HUDEP-2 (cell line): ENCODE data around the gene FAIM.
"Not testable (repeated sequence)": the region's sequence is repeated elsewhere in the genome, so short reads cannot be mapped to it uniquely, and the experiment has no call there.

Source experiments
- DNase-seq, 76 experiments: peaks; one replicate each; lab custom pipeline; 2025; ENCODE audit not compliant: unreplicated experiment in 76 of 76; lab: John Stamatoyannopoulos, UW

Gene FAIM, protein sequence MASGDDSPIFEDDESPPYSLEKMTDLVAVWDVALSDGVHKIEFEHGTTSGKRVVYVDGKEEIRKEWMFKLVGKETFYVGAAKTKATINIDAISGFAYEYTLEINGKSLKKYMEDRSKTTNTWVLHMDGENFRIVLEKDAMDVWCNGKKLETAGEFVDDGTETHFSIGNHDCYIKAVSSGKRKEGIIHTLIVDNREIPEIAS

GRCh38 chr3:138608322-138609135 is at the start of gene FAIM:
Gene FAIM (plus strand): TSS chr3:138608771. CDS start chr3:138619727, 10,956 bp downstream.
- DNase-seq, result peak in 52 of 76 experiments; percentile 3 to 76 (median 29)

GRCh38 chr3:138559134-138559533 is 49.4 kb upstream of the FAIM start:
- no peak for DNase-seq

DNA sequence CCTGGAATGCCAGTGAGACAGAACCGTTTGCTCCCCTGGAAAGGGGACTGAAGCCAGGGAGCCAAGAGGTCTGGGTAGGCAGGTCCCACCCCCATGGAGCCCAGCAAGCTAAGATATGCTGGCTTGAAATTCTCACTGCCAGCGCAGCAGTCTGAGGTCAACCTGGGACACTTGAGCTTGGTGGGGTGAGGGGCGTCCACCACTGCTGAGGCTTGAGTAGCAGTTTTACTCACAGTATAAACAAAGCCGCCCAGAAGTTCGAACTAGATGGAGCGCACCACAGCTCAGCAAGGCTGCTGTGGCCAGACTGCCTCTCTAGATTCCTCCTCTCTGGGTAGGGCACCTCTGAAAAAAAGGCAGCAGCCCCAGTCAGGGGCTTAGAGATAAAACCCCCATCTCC is 48.1 kb upstream of the FAIM start:
- DNase-seq, result no peak

DNA sequence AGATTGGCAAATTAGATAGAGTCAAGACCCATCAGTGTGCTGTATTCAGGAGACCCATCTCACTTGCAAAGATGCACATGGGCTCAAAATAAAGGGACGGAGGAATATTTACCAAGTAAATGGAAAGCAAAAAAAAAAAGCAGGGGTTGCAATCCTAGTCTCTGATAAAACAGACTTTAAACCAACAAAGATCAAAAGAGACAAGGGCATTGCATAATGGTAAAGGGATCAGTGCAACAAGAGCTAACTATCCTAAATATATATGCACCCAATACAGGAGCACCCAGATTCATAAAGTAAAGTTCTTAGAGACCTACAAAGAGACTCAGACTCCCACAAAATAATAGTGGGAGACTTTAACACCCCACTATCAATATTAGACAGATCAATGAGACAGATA is 45.7 kb upstream of the FAIM start:
- DNase-seq, result not testable (repeated sequence)

DNA sequence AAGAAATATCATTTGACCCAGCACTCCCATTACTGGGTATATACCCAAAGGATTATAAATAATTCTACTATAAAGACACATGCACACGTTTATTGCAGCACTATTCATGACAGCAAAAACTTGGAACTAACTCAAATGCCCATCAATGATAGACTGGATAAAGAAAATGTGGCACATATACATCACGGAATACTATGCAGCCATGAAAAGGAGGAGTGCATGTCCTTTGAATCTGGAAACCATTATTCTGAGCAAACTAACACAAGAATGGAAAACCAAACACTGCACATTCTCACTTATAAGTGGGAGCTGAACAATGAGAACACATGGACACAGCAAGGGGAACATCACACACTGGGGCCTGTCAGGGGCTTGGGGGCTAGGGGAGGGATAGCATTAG is 42.3 kb upstream of the FAIM start:
- not testable (repeated sequence) for DNase-seq

GRCh38 chr3:138567403-138567802 is 41.2 kb upstream of the FAIM start:
- no peak for DNase-seq

DNA sequence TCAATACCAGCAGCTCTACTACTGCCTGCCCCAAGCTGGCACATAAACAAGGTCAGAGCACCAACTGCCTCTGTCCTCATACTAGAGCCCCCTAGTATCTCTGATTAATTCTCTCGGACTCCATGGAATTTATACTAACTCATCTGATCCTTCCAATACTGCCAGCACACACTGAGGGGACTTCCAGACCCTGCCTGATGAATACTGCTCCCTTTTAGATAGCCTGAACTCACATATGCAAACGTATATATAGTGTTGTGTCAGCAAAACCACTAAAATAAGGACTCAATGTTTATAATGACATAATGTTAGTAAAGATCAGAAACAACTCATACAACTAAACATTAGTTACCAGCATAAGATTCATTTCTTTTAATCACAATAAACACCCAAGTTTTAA is 39.5 kb upstream of the FAIM start:
- DNase-seq, result no peak

GRCh38 chr3:138569624-138570023 is 38.9 kb upstream of the FAIM start:
- DNase-seq, result not testable (repeated sequence)

GRCh38 chr3:138573138-138573537 is 35.4 kb upstream of the FAIM start:
- no peak for DNase-seq

DNA sequence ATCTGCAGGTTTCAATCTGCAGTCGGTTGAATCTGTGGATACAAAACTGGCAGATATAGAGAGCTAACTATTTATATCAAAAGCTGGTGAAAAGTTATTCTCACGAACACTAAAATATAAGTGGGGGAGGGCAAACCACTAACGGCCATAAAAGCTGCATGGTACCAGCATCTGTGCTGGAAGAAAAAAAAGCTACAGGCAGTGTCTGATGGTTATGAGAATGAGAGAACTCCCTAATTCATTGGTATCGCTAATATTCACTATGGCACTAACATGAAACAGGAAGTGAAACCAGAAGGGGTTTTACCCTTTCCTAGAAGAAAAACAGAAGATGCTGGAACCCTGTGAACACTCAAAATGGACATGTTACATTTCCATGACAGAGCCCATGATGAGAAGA is 30.4 kb upstream of the FAIM start:
- DNase-seq, result no peak

DNA sequence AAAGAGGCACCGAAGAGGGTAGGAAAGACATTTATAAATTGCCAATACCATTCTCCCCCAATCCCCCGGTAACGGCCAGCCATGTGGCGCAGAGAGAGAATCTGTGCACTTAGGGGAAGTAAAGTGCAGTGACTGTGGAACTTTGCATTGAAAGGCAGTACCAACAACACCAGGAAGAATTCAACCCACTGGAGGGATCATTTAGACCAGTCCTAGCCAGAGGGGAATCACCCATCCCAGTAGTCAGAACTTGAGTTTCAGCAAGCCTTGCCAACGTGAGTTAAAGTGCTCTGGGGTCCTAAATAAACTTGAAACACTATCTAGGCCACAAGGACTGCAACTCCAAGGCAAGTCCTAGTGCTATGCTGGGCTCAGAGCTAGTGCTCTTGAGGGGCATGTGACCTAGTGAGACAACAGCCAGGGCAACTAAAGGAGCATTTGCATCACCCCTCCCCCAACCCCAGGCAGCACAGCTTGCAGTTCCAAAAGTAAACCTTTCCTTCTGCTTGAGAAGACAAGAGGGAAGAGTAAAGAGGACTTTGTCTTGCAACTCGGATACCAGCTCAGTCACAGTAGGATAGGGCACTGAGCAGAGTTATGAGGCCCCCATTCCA is 29.5 kb upstream of the FAIM start:
- DNase-seq, result no peak

- DNase-seq, result no peak
Measured at GRCh38 chr3:138587374-138587773, 21.2 kb upstream of the FAIM start.

DNA sequence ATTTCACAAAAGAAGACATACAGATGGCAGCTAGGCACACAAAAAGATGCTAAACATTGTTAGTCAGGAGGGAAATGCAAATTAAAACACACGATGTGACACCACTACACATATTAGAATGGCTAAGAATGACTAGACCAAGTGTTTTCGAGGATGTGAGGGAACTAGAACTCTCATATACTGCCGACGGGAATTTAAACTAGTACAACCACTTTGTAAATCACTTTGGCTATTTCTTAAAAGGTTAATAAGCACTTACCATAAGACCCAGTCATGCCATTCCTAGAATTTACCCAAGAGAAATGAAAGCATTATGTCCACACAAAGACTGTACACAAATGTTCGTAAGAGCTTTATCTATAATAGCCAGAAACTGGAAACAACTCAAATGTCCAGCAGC is 20.1 kb upstream of the FAIM start:
- no peak for DNase-seq

GRCh38 chr3:138591392-138591791 is 17.2 kb upstream of the FAIM start:
- no peak for DNase-seq

- DNase-seq, result no peak
Measured at GRCh38 chr3:138593488-138594149, 15.0 kb upstream of the FAIM start.

DNA sequence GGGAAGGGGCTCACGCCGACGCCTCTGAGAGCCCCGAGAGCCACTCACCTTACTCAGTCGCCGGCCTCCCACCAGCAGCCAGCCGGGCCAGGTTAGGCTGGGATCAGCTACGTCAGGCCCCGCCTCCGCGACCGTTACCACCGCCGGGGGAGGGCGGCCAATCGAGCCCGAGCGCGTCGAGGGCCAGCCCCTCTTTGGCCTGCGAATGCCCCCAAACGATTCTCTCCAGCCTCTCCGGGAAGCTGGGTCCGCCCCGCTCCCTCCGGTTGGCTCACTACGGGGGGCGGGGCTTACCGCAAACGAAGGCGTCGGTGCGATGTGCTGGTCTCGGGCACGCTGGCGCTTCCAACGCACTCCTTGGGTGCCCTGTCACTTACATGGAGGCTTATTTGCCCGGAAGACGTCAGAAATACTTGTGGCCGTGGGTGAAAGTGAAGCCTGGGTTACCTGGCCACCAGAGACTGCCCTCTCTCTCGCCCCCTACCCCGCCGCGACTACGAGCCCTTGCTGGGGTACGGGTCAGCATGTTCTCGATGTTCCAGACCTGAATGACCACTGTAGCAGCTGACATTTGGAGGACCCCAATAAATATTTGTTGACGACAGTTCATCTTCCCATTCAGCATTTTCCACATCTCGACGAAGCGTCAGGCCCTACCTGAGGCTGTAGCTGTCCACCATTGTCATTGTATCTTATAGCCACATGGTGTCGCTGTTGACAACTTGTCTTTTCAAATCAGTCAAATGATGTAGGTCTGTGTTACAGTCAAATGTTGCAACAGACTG is 14.2 kb upstream of the FAIM start, which contains the start of gene CEP70:
Gene CEP70, minus strand, starts transcription at position 111 of the 785 bp plus-strand sequence. CDS start 21,333 bp downstream, outside the sequence.
- DNase-seq, result no peak

DNA sequence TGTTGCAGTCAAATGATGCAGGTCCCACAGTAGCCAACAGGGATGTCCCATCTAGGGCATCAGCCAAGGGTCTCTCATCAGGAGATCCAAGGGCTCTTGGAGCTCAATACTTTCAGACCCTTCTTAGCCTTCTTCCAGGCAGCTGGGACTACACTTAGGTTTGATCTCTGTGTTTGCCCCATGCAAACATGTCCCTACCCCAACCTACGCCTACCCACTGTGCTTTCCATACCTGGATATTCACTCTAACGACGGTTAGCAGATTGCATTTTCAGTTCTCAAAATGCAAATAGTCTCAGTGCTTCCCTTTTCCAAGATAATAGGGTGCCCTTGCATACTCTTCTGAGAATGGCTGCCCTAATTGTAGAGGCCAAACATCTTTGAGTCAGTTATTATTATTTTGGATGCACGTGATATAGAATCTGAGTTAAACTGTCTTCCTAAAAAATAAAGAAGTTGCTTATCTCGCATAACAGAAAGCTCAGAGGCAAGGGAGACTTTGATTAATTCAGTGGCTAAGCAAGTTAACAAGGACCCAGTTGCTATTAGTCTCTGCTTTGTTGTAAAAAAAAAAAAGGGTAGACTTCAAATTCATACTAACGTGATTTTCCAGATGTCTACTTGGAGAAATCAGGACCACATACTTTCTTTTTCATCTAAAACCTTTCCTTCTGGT is 13.5 kb upstream of the FAIM start:
- no peak for DNase-seq

- not testable (repeated sequence) for DNase-seq
Measured at GRCh38 chr3:138597186-138597976, 11.2 kb upstream of the FAIM start.

DNA sequence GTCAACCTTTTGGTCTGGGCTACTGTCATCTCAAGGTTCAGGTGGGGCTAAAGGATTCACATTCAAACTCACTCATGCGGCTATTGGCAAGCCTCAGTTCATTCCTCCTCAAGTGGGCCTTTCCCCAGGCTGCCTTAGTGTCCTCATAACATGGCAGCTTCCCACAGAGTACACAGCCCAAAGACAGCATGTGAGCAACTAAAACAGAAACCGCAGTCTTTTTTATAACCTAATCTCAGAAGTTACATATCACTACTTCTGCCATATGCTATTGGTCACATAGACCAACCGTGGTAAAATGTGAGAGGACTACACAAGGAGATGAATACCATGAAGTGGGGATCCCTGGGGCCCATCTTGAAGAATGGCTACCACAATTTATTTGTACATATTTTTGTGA is 10.0 kb upstream of the FAIM start:
- no peak for DNase-seq
